GM18907 (cell line): ENCODE results near the gene TYSND1.
A peak's percentile ranks its signal among the peaks of the same experiment; 100 is the strongest.
"Not testable (repeated sequence)": the region's sequence is repeated elsewhere in the genome, so short reads cannot be mapped to it uniquely, and the experiment has no call there.

Experiments
- ATAC-seq: cut with Tn5 transposase; IDR thresholded peaks from one replicate; pipeline ENCODE4 v1.9.1; 2021; ENCODE audit warnings: mild to moderate bottlenecking, moderate library complexity; ENCODE audit not compliant: unreplicated experiment

The TYSND1 gene

DNA sequence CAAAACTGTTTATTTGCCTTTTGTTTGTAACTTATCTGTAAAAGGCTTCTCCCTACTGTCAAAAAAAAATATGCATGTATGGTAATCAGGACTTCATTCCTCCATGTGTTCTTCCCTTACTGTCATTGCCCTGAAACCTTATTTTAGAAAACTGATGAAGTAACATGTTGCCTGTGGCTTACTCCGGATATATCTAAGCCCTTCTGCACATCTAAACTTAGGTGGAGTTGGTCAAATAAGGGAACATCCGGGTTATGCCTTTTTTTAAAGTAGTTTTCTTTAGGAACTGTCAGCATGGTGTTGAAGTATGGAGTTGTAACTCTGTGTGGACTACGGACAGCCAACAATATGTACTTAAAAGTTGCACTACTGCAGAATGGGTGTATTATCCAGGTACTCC is 17.7 kb upstream of the TYSND1 start:
- no peak for ATAC-seq

DNA sequence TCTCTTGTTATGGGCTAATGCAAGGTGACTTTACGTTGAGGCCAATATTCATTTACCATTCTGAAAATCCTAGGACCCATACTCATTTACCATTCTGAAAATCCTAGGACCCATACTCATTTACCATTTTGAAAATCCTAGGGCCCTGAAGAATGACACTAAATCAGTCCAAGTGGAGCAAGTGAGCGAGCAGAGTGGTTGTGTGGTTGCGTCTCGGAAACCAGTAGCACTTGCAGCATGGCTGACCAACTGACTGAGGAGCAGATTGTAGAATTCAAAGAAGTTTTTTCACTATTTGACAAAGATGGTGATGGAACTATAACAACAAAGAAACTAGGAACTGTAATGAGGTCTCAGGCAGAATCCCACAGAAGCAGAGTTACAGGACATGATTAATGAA is 16.9 kb upstream of the TYSND1 start:
- ATAC-seq = no peak

- peak; percentile 79 for ATAC-seq
Measured at GRCh38 chr10:70162892-70163201, 16.3 kb upstream of the TYSND1 start.

DNA sequence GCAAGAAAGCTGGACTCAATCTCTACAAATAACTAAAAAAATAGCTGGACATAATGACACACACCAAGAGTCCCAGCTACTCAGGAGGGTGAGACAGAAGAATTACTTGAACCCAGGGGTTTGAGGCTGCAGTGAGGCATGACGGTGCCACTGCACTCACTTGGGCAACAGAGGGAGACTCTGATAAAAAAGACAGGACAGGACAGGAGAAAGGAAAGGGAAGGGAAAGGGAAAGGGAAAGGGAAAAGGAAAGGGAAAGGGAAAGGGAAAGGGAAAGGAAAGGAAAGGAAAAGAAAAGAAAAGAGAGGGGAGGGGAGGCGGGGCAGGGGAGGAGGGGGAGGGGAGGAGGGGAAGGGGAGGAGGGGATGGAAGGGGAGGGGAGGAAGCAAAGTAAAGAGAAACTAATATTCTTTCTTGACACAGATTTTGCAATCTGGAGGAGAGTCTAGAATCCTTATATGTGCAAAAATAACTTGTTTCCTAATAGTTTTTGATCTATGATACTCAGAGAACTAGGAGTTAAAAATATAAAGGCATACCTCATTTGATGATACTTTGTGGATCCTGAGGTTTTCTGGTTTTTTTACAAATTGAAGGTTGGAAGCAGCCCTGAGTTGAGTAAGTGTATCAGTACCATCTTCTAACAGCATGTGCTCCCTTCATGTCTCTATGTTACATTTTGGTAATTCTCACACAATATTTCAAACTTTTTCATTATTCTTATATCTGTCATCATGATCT is 15.8 kb upstream of the TYSND1 start:
- peak; percentile 26 for ATAC-seq

DNA sequence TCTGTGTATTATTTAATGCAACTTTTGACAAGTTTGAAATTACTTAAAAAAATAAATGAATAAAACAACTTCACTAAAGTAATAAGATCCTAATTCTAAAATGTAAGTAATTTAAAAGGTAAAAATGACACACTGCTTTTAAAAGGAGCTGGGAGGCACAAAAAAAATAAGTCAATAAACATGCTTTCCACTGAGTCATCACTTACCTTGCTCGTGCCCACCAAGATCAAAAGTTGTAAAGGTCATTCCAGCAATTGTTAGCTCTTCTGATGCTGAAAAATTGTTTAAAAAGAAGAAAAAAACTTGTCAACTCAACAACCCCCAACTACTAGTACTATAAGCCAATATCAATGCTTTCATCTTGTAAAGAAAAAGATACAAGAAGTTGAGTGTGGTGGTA is 14.3 kb upstream of the TYSND1 start:
- ATAC-seq = no peak

GRCh38 chr10:70159366-70159765 is 12.9 kb upstream of the TYSND1 start:
- not testable (repeated sequence) for ATAC-seq

GRCh38 chr10:70158113-70158512 is 11.6 kb upstream of the TYSND1 start:
- ATAC-seq = no peak

DNA sequence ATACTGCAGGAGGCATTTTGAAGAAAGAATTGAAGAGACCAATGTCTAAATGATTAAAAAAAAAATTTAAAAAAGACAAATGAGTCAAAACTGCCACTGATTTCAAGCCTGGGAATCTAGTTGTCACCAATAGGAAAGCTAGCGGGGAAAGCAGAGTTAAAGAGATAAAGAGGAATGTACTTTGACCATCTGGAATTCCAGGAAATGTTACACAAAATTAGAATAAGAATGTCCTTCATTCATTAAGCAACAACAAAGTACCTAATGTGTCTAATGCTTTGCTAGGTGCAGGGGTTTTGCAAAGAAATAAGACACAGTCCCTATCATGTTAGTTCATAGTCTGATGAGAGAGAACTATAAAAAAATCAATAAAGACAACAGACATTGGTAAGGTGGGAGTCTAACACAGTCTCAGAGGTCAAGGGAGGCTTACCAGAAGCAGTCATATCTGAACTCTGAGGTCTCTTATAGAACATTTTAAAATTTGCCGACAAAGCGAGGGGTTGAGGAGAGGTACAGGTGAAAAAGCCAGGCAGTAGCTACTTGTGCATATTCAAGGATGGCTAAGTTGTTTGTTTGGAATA is 8.8 kb upstream of the TYSND1 start:
- ATAC-seq = no peak

- ATAC-seq = no peak
Measured at GRCh38 chr10:70148516-70148915, 2.0 kb upstream of the TYSND1 start.

GRCh38 chr10:70147259-70147625 is 742 bp upstream of the TYSND1 start:
- no peak for ATAC-seq

DNA sequence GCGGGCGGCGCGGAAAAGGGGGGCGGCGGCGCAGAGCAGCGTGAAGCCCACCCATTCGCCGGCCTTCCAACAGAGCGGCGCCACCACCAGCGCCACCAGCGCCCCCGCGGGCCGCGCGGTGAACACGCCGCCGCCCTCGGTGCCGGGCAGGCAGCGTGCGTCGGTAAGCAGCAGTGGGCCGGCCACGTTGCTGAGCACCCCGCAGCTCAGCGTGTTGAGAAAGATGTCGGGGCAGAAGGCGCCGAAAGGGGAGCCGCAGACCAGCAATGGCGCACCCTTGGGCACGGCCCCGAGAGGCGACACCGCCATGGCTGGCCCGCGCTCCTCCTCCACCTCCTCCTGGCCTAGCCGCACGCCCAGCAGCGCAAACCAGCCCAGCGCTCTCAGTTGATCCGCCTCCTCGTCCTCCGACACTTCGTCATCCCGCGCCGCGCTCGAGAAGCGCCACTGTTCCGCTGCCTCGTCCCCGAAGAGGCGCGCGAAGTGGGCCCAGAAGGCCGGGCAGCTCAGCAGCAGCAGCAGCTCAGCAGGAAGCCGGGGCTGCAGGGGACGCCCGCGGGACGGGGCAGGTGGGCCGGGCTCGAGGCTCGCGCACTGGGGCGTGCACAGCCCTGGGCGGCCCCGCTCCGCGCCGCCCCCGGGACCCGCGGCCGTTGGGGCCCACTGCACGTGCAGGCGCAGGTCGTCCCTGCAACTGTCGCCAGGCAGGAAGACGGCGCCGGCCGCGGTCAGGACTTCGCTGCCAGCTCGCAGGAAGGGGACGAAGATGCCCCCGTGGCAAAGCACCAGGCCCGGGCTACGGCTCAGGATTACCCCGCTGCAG is 623 bp downstream of the TYSND1 start:
- peak; percentile 60 for ATAC-seq

GRCh38 chr10:70145166-70145665 is 1.3 kb downstream of the TYSND1 start:
- ATAC-seq = peak; percentile 11

- ATAC-seq = no peak
Measured at GRCh38 chr10:70144372-70145110, 2.0 kb downstream of the TYSND1 start.

- ATAC-seq = no peak
Measured at GRCh38 chr10:70142555-70142954, 3.9 kb downstream of the TYSND1 start.

- no peak for ATAC-seq
Measured at GRCh38 chr10:70140297-70140696, 6.2 kb downstream of the TYSND1 start.

DNA sequence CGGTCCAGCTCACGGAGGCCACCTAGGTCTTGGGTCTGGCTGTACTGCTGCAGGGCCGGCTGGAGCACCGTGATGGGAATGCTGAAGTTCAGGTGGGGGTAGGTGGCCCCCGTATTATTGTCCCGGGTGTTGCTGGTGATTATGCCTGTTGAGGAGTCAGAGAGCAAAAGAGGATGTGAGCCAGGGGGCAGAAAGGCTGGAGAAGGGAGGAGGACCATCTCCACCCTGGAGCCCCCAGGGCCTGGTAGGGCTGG is 6.6 kb downstream of the TYSND1 start:
- no peak for ATAC-seq

- no peak for ATAC-seq
Measured at GRCh38 chr10:70139151-70139996, 7.1 kb downstream of the TYSND1 start.

DNA sequence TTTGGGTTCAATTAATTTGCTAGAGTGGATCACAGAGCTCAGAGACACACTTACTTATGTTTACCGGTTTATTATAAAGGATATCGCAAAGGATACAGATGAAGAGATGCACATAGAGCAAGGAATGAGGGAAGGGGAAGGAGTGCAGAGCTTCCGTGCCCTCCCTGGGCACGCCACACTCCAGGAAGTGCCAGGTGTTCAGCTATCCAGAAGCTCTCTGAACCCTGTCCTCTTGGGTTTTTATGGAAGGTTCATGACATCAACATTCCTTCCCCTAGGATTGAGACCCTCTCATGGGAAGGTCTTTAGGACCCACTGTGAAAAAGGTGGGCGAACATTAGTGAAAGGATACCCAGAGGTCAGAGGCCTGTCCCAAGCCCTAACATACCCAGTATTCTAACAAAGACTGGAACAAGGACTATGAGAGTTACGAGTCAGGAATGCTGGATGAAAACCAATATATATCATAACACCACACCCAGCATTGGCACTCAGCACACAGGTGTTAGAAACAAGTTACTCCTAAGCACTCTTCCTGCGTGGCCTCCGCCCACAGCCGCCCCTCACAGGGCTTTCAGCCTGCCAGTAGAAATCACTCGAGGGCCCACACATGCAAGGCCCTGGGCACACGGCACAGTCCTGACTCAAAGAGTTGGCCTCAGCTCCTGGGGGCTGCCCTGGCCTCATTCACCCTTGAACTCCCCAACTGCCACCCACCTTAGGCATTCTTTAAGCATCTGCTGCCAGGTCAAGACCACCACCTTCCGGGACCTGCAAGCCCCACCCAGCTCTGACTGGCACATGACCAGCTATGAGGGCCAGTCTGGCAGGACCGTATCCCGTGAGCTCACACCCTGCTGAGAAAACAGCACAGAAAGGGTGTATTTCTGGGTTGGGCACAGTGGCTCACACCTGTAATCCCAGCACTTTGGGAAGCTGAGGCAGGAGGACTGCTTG is 8.3 kb downstream of the TYSND1 start:
- ATAC-seq = no peak

DNA sequence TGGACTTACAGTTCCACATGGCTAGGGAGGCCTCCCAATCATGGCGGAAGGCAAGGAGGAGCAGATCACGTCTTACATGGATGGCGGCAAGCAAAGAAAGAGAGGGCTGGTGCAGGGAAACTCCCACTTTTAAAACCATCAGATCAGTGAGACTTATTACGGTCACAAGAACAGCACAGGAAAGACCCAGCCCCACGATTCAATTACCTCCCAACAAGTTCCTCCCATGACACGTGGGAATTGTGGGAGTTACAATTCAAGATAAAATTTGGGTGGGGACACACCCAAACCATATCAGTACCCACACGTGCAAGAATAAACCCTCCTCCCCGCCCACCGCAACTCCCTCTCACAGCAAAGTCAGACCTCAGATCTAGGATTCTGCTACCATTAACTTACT is 9.4 kb downstream of the TYSND1 start:
- no peak for ATAC-seq

- no peak for ATAC-seq
Measured at GRCh38 chr10:70135684-70136083, 10.8 kb downstream of the TYSND1 start.
